Medulla oblongata (tissue), 1 donor: Measurements from ENCODE around the gene CHEK2.
"Not testable (repeated sequence)": the region's sequence is repeated elsewhere in the genome, so short reads cannot be mapped to it uniquely, and the experiment has no call there.

Source experiments
- DNase-seq: peaks from one replicate; pipeline ENCODE4 v3.0.0-alpha.2; 2015; ENCODE audit errors: extremely low spot score

Gene CHEK2

DNA sequence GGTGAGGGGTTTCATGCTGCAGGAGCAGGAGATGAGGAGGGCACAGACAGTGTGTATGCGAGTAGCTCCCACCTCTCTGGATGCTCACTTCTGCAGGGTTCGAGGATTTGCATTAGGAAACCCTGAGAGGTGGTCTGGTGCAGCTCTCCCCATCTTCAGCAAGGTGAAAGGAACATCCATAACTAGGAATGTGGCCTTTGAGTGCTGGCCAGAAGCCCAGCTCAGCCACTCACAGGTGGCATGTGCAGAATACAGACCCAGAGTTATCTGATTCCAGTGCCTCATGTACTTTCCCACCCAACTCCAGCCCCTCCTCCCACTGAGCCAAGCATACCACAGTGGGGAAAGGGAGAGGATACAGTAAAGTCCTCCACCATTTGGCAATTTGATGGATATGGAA is 51.8 kb downstream of the CHEK2 start:
- DNase-seq, result not testable (repeated sequence)

DNA sequence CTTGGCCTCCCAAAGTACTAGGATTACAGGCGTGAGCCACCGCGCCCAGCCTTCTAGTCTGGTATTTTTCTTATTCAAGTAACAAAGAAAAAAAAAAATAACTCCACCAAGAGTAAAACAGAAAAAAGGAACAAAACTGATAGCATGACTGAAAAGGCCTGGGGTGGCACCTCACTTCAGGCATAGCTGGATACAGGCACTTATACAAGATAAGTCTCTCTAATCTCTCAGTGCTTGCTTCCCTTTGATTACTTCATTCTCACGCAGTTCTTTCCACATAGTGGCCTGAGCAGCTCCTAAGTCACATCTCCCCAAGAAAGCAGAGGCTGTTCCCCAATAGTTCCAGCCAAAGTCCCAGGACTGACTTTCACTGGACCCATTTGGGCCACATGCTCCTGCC is 58.7 kb downstream of the CHEK2 start:
- not testable (repeated sequence) for DNase-seq

DNA sequence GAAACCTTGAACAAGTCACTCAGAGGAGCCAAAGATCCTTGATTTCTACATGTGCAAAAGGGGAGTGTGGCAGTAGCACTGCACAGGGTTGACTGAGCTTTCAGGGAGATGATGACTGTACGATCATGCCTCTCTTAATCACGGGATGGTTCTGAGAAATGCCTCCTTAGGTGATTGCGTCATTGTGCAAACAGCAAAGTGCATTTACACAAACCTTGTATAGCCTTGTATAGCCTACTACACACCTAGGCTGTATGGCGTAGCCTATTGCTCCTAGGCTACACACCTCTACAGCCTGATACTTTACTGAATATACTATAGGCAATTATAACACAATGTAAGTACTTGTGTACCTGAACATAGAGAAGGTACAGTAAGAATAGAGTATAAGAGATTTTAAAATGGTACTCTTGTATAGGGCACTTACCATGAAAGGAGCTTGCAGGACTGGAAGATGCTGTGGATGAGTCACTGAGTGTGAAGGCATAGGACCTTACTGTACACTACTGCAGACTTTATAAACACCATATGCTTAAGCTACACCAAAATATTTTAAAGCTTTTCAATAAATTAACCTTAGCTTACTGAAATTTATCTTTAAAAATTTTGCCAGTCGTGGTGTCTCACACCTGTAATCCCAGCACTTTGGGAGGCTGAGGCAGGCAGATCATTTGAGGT is 60.7 kb downstream of the CHEK2 start:
- not testable (repeated sequence) for DNase-seq

DNA sequence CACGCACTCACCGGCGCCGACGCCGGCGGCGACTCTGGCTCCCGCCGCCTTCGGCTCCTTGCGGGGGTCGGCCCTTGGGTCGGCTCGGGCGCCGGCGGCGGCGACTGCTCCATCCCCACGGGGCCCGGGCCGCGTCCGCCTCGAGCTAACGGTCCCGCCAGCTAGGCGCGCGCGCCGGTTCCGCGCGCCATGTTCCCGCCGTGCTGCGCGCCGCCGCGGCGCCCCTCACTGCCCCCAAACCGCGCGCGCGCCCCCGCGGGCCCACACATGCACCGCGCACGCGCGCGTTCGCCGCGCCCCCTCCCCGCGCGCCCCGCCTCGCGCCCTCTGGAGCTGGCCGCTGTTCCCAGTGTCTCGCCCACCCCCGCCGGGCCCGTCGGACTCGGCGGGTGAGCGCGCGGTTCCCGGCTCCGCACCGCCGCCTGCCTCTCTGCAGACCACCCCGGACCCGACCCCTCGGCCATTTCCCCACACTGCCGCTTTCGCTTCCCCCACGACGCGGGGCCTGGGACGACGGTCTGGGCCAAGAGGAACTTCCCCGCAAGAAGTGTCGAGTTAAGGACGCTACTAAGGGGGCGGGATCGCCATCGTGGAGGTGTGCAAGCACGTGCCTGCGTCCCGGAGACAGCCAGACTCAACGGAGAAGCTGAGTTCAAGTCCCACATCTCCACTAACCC is 61.9 kb downstream of the CHEK2 start, which contains the start of gene TTC28:
Gene TTC28 (minus strand): TSS at position 230 of the 677 bp plus-strand sequence. CDS start 117 bp downstream, at position 113.
- DNase-seq, result peak; percentile 76

DNA sequence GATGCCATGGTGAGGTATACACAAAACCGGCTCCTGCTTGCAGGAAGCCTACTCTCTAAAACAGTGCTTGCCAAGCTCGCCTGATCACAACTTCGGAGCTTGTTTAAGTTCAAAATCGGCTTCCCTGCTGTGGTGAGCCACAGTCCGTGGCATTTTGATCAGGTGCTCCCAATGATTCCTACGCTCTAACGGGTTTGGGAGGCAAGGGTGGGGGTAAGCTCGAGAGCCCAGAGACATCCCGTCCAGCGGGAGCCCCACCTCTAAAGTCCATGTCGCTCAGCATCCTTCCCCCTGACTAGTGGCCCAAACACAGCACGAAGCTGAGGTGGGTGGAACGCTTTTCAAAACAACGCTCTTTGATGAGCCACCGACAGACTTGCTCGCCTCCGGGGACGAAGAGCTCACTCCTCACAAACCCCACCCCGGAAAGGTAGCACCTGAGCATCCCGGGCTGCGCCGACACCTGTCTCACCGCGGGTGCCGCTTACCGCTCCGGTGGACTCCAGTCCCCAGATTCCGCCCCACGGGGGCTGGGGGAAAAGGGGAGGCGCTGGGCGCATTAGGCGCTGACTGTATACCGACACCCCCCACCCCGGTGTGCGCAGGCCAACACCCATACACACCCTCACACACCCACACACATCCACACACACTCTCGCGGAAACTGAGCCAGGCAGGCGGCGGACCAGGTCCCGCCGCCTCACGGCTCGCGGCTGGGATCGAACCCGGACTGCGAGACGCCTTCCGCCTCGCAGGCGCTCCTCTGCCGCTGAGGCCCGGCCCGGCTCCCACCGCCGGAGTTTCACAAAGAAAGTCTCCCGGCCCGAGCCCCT is 62.6 kb downstream of the CHEK2 start:
- peak; percentile 7 for DNase-seq

DNA sequence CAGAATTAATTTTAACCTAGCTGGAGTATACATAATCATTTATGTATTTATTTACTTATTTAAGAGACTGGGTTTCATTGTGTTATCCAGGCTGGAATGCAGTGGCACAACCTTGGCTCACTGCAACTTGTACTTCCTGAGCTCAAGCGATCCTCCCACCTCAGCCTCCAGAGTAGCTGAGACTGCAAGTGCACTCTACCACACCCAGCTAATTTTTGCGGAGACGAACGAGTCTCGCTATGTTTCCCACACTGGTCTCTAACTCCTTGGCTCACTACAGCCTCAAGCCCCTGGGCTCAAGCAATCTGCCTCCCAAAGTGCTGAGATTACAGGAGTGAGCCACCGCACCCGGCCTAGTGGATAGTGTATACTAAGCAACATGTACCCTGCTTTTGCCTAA is 63.5 kb downstream of the CHEK2 start:
- DNase-seq, result not testable (repeated sequence)

DNA sequence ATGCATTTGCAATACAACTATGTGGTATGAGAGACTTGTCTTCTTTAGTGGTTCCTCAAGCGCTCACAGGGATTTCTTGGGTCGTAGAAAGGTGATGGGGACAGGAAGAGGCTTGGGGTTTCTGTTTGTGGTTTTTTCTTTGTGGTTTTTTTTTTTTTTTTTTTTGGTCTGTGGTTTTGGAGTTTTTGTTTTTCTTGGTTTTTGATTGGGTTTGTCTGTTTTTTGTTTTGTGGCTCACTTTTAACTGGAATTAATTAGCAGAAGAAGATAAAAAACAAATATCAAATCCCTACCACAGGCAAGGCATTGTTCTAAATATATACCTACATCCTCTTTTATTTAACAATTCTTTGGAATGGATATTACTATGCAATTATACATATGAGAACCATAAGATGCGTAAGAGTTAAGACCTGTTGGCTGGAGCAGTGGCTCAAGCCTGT is 67.5 kb downstream of the CHEK2 start:
- DNase-seq, result no peak

DNA sequence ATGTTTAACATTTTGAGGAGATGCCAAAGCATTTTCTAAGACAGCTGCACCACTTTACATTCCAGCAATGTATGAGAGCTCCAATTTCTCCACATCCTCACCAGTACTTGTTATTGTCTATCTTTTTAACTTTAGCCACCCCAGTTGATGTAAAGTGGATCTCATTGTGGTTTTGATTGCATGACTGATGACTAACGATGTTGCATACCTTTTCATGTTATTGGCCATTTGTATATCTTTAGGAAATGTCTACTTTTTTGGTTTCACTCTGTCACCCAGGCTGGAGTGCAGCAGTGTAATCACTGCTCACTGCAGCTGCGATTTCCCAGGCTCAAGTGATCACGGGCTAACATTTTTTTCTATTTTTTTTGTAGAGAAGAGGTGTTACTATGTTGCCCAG is 70.9 kb downstream of the CHEK2 start:
- DNase-seq, result no peak

DNA sequence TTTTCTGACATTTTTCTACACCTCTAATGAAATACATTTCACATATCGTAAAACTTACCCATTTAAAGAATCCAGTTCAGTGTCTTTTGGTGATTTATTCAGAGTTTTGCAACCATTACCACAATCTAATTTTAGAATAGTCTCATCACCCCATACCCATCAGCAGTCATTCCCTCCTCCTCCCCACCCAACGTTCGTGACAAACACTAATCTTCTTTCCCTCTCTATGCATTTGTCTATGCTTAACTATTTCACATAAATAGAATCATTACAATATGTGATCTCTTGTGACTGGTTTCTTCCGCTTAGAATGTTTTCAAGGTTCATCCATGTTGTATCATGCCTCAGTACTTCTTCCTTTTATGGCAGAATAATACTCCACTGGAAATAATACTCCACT is 71.5 kb downstream of the CHEK2 start:
- DNase-seq, result no peak

DNA sequence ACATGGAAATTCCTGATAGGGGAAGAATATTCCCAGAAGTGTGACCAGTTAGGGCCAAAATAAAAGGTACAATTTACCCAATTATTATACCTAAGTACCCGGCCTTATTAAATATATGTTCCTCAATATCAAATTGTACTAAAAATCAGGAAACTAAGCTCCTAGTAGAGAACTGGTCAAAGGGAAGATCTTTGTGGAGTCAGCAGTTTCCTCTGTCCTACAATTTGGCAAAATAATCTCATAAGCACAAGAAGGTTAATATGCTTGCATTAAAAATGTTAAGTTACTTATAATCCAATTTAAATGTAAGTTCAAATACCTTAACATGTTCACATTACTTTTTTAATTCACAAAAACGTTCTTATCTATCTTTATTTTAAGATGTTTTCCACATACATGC is 72.2 kb downstream of the CHEK2 start:
- no peak for DNase-seq

DNA sequence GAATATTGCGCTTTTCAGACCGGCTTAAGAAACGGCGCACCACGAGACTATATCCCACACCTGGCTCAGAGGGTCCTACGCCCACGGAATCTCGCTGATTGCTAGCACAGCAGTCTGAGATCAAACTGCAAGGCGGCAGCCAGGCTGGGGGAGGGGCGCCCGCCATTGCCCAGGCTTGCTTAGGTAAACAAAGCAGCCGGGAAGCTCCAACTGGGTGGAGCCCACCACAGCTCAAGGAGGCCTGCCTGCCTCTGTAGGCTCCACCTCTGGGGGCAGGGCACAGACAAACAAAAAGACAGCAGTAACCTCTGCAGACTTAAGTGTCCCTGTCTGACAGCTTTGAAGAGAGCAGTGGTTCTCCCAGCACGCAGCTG is 78.1 kb downstream of the CHEK2 start:
- DNase-seq, result not testable (repeated sequence)

DNA sequence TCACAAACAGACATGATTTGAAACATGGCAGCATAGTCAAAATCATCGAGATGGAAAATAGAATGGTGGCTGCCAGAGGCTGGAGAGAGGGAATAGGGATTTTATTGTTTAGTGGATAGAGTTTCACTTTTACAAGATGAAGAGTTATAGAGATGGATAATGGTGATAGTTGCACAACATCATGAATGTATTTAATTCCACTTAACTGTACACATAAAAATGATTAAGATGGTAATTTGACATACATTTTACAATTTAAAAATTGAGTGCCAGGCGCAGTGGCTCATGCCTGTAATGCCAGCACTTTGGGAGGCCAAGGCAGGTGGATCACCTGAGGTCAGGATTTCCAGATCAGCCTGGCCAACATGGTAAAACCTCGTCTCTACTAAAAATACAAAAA is 83.2 kb downstream of the CHEK2 start:
- DNase-seq, result no peak

DNA sequence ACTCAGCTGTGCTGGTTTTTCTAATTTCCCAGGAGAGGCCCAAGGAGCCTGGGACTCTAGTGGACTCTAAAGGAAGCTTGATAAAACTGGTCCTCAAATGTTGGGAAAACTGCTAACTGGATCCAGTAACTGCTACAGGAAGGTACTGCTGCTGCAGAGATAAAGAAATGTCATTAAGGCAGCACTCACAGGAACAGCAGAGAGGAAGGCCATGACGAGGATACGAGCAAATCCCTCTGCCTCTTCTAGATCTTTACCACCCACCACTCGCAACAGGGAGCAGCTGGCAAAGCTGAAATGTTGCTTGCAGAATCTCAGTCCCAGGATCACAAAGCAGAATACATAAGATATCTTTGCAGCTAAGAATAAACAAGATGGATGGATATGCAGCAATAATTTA is 85.4 kb downstream of the CHEK2 start:
- no peak for DNase-seq

DNA sequence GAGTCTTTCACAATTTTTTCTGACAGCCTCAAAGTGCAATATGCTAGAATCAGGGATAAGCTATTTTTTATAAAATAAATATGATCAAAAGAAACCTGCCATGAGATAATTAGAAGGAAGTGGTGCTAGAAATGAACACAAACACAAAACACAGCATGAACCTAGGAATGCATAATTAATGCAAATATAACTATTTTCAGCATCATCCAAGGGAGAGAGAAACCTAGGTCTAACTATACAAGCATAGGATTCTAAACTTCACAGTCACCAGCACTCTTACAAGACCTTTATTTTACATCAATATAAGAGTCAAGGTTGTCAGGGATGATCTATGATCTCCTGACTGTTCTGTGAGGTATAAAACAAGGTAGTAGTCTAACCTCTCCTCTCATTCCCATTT is 91.2 kb downstream of the CHEK2 start:
- no peak for DNase-seq

DNA sequence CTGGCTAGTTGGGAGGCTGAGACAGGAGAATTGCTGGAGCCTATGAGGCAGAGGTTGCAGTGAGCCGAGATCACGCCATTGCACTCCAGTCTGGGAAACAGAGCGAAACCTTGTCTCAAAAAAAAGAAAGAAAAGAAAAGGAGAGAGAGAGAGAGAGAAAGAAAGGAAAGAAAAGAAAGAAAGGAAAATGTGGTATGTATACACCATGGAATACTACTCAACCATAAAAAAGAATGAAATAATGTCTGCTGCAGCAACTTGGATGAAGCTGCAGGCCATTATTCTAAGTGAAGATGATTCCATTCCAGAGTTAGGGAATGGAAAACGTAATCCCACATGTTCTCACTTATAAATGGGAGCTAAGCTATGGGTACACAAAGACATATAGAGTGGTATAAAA is 92.8 kb downstream of the CHEK2 start:
- DNase-seq, result no peak

DNA sequence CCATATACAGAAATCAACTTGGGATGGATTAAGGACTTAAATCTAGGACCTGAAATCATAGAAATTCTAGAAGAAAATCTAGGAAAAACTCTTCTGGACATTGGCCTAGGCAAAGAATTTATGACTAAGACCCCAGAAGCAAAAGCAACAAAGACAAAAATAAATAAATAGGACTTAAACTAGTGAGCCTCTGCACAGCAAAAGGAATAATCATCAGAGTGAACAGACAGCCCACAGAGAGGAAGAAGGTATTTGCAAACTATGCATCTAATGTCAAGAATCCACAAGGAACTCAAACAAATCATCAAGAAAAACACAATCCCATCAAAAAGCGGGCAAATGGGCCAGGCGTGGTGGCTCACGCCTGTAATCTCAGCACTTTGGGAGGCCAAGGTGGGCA is 94.4 kb downstream of the CHEK2 start:
- DNase-seq, result no peak

DNA sequence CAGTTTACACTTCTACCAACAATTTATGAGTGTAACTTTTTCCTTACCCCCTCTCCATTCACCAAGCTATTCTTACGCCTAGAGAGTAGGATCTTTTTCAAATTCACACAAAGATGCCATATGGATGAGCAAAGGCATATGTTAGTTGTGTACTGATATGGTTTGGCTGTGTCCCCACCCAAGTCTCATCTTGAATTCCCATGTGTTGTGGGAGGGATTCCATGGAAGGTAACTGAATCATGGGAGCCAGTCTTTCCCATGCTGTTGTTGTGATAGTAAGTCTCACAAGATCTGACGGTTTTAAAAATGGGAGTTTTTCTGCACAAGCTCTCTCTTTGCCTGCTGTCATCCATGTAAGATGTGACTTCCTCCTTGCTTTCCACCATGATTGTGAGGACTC is 102.3 kb downstream of the CHEK2 start:
- no peak for DNase-seq
